Stimulated activated naive CD8-positive, alpha-beta T cell treated with anti-CD3 and anti-CD28 coated beads, Interleukin-15, amount 100 ng/mL, for 72 hours (primary cell): ENCODE results near the gene LDLRAD4.
"Not testable (repeated sequence)": the region's sequence is repeated elsewhere in the genome, so short reads cannot be mapped to it uniquely, and the experiment has no call there.

Experiments
- ATAC-seq: fragments of 150-1000 bp; cut with Tn5 transposase; 2 replicates; pipeline ENCODE4 v1.10.0; 2021; ENCODE audit warnings: mild to moderate bottlenecking, moderate library complexity
- DNase-seq, 2 donors: peaks; one replicate each; pipeline ENCODE4 v3.0.0; 2021 to 2022
- H3K27ac Mint-ChIP-seq, 2 donors: one replicate each; pipeline ENCODE4 v1.8.0; 2022; ENCODE audit warnings: mild to moderate bottlenecking in 2 of 2, mixed read lengths in 2 of 2, moderate library complexity in 2 of 2
- H3K27me3 Mint-ChIP-seq: one replicate; pipeline ENCODE4 v1.8.0; 2022; ENCODE audit warnings: mixed read lengths
- H3K4me1 Mint-ChIP-seq: one replicate; pipeline ENCODE4 v1.8.0; 2022; ENCODE audit warnings: mild to moderate bottlenecking, mixed read lengths
- H3K4me3 Mint-ChIP-seq, 2 donors: one replicate each; pipeline ENCODE4 v1.8.0; 2022; ENCODE audit warnings: mild to moderate bottlenecking in 2 of 2, mixed read lengths in 2 of 2, moderate library complexity in 1 of 2
- H3K9me3 Mint-ChIP-seq, 2 donors: one replicate each; pipeline ENCODE4 v1.8.0; 2022; ENCODE audit warnings: mixed read lengths in 2 of 2

LDLRAD4 gene

GRCh38 chr18:13462686-13463085, 244.1 kb downstream of the LDLRAD4 start:
- no peak for ATAC-seq
- Mint-ChIP-seq H3K4me1 (peaks cover 71% of the 10 kb centered on the region), H3K27me3 (no peaks in the 10 kb centered on the region), H3K9me3 (peaks cover 13 to 19% of the 10 kb centered on the region in 2 donors), H3K4me3 (no peak overlapping the region), H3K27ac (no peak overlapping the region)
- DNase-seq, result no peak

GRCh38 chr18:13463526-13464210, 245.1 kb downstream of the LDLRAD4 start:
- ATAC-seq, result peak; percentile 35
- Mint-ChIP-seq H3K27me3 (no peaks in the 10 kb centered on the region), H3K9me3 (peaks cover 17 to 23% of the 10 kb centered on the region in 2 donors), H3K27ac (peak overlapping the region in 1 of 2 donors; percentile 95), H3K4me1 (peaks cover 63% of the 10 kb centered on the region), H3K4me3 (peak overlapping the region; percentile 18 to 92)
- DNase-seq, result no peak

DNA sequence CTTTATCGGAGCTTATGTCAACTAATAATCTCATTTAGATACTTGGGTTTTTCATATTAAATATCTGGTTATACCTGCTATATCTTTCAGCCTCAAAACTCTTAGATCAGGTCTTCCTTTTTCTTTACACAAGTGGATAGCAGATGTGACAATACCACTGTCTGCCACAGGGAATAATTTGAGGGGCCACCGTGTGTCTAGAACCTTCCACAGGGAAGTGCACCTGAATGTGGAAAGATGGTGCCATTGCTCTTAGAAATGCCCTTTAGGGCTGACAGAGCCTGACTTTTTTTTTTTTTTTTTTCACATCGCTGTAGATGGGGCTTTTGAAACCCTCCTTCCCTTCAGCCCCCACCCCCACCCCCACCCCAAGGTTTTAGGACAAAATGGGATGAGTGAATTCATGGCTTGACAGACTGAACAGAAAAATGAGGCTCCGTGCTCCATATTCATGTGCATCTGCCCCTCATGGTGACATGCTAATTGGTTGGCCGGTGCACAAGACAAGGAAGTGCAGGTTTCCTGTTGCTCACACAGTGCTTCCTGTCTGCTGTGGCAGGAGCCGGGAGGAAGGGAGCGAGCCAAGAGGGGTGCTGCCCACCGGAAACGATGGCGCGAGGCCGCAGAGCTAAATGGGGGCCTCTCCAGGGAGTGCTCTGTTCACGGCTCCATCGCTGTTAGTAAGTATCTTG, 246.0 kb downstream of the LDLRAD4 start:
- H3K27ac Mint-ChIP-seq, result peak overlapping the region; percentile 98
- H3K9me3 Mint-ChIP-seq, result peaks cover 17 to 23% of the 10 kb centered on the region in 2 donors
- peak; percentile 96 for ATAC-seq
- peaks cover 68% of the 10 kb centered on the region for H3K4me1 Mint-ChIP-seq
- DNase-seq, result peak; percentile 50 to 76
- H3K4me3 Mint-ChIP-seq, result peak overlapping the region; percentile 92 to 96
- H3K27me3 Mint-ChIP-seq, result no peaks in the 10 kb centered on the region

GRCh38 chr18:13465124-13465446, 246.5 kb downstream of the LDLRAD4 start:
- peaks cover 70% of the 10 kb centered on the region for H3K4me1 Mint-ChIP-seq
- no peak for DNase-seq
- H3K4me3 Mint-ChIP-seq, result peak overlapping the region; percentile 92 to 96
- peaks cover 17 to 23% of the 10 kb centered on the region in 2 donors for H3K9me3 Mint-ChIP-seq
- peak; percentile 80 for ATAC-seq
- peak overlapping the region; percentile 98 for H3K27ac Mint-ChIP-seq
- no peaks in the 10 kb centered on the region for H3K27me3 Mint-ChIP-seq

- DNase-seq (peak in 1 of 2 donors; percentile 4), ATAC-seq (peak; percentile 3)
- H3K9me3 Mint-ChIP-seq, result peaks cover 17 to 23% of the 10 kb centered on the region in 2 donors
- H3K4me3 Mint-ChIP-seq, result peak overlapping the region; percentile 92 to 96
- peak overlapping the region; percentile 98 for H3K27ac Mint-ChIP-seq
- H3K4me1 Mint-ChIP-seq, result peaks cover 74% of the 10 kb centered on the region
- no peaks in the 10 kb centered on the region for H3K27me3 Mint-ChIP-seq
These were observed 246.9 kb downstream of the LDLRAD4 start for GRCh38 chr18:13465476-13465875.

GRCh38 chr18:13470516-13471197, 252.1 kb downstream of the LDLRAD4 start:
- DNase-seq, result no peak
- Mint-ChIP-seq H3K9me3 (peaks cover 17% of the 10 kb centered on the region in 2 donors), H3K4me3 (no peak overlapping the region), H3K4me1 (peaks cover 65% of the 10 kb centered on the region), H3K27ac (no peak overlapping the region), H3K27me3 (no peaks in the 10 kb centered on the region)
- no peak for ATAC-seq

DNA sequence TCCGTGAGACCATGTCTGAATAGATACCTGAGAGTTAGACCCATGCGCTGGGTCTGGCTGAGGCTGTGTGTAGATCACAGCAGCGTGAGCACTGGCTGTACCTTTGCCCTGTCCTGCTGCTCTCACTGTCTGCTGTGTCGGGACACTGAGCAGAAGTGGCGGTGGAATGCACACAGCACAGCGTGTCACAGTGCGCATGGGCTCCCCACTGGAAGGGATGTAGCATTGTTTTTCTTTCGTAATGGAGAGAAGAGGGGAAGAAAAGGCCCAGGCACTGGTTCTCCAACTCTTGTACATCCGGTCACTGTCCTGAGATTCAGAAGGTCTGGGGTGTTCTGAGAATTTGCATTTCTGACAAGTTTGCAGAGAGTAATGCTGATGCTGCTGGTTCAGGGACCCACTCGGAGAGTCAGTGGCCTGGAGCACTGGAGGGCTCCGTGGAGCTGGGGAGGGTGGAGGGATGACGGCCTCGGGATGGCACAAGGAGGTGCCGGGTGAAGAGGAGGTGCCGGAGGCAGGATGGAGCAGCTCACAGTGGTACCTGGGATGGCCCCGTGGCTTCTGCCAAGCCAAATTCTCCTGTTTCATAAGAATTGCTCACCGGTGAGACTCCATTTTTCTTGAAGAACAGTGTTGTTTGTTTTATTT, 252.8 kb downstream of the LDLRAD4 start:
- peak; percentile 48 for ATAC-seq
- peaks cover 59% of the 10 kb centered on the region for H3K4me1 Mint-ChIP-seq

DNA sequence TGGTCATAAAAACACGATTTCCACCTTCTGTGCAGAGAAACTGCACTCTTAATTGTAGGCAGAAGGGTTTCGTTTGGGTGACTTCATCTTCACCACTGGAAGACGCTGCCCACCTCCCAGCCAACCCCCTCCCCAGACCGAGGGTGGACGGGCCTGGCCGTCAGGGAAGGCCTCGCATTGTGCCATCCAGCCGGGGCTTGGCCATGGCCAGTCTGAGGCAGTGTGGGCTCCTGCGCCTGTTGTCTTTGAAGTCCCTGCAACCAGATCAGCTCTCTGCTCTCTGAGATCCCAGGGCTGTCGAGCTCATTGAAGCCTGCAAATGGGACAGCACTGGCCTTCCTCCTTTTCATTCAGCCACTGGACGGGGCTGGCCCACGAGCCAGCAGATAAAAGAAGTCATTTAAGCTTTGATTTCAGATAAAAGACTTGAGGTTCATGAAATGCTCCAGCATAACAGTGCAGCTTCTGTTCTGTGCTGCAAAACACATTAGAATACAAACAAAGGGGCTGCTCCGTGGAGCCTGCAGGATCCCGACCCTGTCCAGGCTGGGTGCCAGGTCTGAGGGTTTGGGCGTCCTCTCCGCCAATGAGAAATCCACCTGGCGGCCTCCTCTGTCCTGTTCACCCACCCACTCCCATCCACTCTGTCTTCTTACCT, 253.5 kb downstream of the LDLRAD4 start:
- H3K27me3 Mint-ChIP-seq, result no peaks in the 10 kb centered on the region
- H3K4me1 Mint-ChIP-seq, result peaks cover 52% of the 10 kb centered on the region
- H3K27ac Mint-ChIP-seq, result peak overlapping the region in 1 of 2 donors; percentile 35
- H3K4me3 Mint-ChIP-seq, result no peak overlapping the region
- ATAC-seq, result no peak
- H3K9me3 Mint-ChIP-seq, result peaks cover 8 to 10% of the 10 kb centered on the region in 2 donors
- DNase-seq, result no peak

More for the DNA sequence above, 252.8 kb downstream of the LDLRAD4 start:
- H3K4me3 Mint-ChIP-seq, result peak overlapping the region in 1 of 2 donors; percentile 53
- H3K27ac Mint-ChIP-seq, result peak overlapping the region in 1 of 2 donors; percentile 82
- H3K27me3 Mint-ChIP-seq, result no peaks in the 10 kb centered on the region
- no peak for DNase-seq
- H3K9me3 Mint-ChIP-seq, result peaks cover 16 to 17% of the 10 kb centered on the region in 2 donors

DNA sequence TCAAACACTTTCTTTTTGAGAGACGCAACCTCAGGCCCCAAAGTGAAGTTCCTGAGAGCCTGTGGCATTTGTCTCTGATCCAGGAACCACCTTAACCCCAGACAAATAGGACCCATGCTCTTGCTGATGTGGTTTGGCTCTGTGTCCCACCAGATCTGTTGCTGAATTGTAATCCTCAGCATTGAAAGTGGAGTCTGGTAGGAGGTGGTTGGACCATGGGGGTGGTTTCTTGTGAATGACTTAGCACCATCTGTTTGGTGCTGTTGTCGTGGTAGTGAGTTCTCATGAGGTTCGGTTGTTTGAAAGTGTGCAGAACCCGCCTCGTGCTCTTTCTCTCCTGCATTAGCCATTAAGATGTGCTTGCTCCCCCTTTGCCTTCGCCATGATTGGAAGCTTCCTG, 255.2 kb downstream of the LDLRAD4 start:
- DNase-seq (no peak), ATAC-seq (no peak)
- Mint-ChIP-seq H3K27me3 (no peaks in the 10 kb centered on the region), H3K4me3 (no peak overlapping the region), H3K9me3 (no peaks in the 10 kb centered on the region), H3K4me1 (peaks cover 52% of the 10 kb centered on the region), H3K27ac (no peak overlapping the region)

DNA sequence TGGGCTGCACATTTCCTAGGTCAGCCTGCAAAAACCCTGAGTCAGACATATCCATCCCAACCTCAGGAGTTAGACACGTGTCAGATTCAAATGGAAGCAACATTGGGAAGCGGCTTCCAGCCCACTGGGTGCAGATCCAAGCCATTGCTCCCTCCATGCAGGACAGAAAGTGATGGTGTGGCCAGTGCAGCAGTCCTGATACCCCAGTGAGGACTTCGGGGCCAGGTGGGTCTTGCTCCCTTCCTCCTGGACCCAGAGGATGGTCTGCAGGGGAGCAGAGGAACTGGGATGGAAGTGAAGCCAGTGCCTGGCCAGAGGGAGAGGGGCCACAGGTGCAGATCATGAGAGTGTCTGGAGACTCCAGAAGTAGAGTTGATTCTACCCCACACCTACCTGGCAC, 255.8 kb downstream of the LDLRAD4 start:
- Mint-ChIP-seq H3K9me3 (no peaks in the 10 kb centered on the region), H3K27me3 (no peaks in the 10 kb centered on the region), H3K4me3 (no peak overlapping the region), H3K4me1 (peaks cover 50% of the 10 kb centered on the region), H3K27ac (peak overlapping the region in 1 of 2 donors; percentile 69)
- DNase-seq, result no peak
- ATAC-seq, result no peak

DNA sequence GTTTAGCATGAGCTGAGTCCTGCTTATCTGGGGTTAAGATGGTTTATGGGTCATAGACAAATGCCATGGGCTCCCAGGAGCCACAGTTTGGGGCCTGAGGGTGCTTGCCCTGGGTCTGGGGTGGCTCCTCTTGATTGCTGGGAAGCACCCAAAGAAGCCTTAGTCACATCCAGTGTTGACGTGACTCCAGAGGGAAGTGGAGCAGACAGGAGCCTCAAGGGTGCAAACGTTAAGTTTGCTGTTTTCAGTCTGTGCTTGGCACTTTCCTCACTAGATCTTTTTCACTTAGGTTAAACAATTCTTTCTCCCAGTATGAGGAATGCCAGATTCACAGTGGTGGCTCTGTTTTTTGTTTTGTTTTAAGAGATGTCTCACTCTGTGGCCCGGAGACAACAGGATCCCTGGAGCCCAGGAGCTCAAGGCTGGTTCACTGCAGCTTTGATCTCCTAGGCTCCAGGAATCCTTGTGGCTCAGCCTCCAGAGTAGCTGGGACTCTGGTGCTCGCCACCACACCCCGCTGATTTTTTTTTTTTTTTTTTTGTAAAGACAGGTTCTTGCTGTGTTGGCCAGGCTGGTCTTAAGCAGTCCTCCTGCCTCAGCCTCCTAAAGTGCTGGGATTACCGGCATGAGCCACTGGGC, 256.5 kb downstream of the LDLRAD4 start:
- peak overlapping the region in 1 of 2 donors; percentile 20 for H3K27ac Mint-ChIP-seq
- H3K4me1 Mint-ChIP-seq, result peaks cover 47% of the 10 kb centered on the region
- H3K27me3 Mint-ChIP-seq, result no peaks in the 10 kb centered on the region
- ATAC-seq, result no peak
- no peak overlapping the region for H3K4me3 Mint-ChIP-seq
- H3K9me3 Mint-ChIP-seq, result no peaks in the 10 kb centered on the region
- DNase-seq, result no peak

DNA sequence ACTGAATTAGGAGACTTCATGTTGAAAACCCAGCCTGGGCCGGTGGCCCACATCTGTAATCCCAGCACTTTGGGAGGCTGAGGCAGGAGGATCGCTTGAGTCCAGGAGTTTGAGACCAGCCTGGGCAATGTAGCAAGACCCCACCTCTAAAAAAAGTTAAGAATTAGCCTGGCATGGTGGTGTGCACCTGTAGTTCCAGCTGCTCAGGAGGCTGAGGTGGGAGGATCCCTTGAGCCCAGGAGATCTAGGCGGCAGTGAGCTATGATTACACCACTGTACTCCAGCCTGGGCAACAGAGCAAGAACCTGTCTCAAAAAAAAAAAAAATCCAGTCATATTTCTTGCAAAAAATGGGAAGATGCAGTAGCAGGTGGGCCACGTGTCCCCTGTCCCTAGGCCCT, 257.8 kb downstream of the LDLRAD4 start:
- not testable (repeated sequence) for H3K27ac Mint-ChIP-seq, H3K9me3 Mint-ChIP-seq, ATAC-seq, H3K4me3 Mint-ChIP-seq, H3K27me3 Mint-ChIP-seq, DNase-seq
- H3K4me1 Mint-ChIP-seq, result peaks cover 47% of the 10 kb centered on the region

GRCh38 chr18:13477147-13477683, 258.7 kb downstream of the LDLRAD4 start:
- ATAC-seq (no peak), DNase-seq (no peak)
- H3K27ac Mint-ChIP-seq, result no peak overlapping the region
- H3K27me3 Mint-ChIP-seq, result no peaks in the 10 kb centered on the region
- H3K9me3 Mint-ChIP-seq, result no peaks in the 10 kb centered on the region
- H3K4me3 Mint-ChIP-seq, result no peak overlapping the region
- peaks cover 47% of the 10 kb centered on the region for H3K4me1 Mint-ChIP-seq

DNA sequence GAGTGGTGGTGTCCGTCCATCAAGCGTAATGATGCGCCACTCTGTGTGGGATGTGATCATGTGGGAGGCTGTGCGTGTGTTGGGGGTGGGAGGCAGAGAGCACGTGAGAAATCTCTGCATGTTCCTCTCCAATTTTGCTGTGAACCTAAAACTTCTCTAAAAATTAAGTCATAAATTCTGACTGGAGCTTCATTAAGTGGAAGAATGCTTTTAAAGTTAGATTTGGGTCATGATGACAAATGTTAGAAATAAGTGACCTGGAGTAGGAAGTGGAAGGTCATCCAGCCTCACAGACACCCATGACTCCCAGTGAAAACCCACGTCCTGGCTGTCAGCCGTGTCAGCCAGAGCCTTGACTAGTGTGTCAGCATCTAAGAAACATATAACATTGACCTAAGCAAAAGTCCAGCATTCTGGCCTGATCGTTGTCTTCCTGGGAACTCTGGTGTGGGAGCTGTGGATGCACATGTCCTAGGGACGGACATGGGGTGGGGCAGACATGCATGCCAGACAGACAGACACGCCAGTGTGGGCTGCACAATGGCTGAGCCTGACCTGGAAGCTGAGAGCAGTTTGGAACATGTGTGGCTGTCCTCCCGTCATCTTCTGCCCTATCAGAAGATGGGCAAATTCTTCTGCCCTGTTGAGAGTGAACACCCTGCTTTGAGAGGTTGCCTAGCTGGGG, 262.2 kb downstream of the LDLRAD4 start:
- DNase-seq (no peak), ATAC-seq (peak; percentile 44)
- H3K4me3 Mint-ChIP-seq, result no peak overlapping the region
- no peak overlapping the region for H3K27ac Mint-ChIP-seq
- peaks cover 42% of the 10 kb centered on the region for H3K4me1 Mint-ChIP-seq
- no peaks in the 10 kb centered on the region for H3K27me3 Mint-ChIP-seq
- H3K9me3 Mint-ChIP-seq, result no peaks in the 10 kb centered on the region
